Loucy (cell line): ENCODE data around the gene ACVR2A.

ENCODE experiments used
- EZH2phosphoT487 ChIP-seq: fragments of 200-600 bp; IDR thresholded peaks from 2 replicates; pipeline ENCODE4 v1.6.1; 2018; ENCODE audit warnings: antibody characterized with exemption, mild to moderate bottlenecking, moderate library complexity, borderline replicate concordance
- TF ChIP-seq, protein P1 (sequence below): fragments of 200-600 bp; sonication (generic); conservative IDR thresholded peaks from 2 replicates; pipeline ENCODE4 v1.5.1; 2014; ENCODE audit warnings: mild to moderate bottlenecking, antibody characterized with exemption, low read length

DNA sequence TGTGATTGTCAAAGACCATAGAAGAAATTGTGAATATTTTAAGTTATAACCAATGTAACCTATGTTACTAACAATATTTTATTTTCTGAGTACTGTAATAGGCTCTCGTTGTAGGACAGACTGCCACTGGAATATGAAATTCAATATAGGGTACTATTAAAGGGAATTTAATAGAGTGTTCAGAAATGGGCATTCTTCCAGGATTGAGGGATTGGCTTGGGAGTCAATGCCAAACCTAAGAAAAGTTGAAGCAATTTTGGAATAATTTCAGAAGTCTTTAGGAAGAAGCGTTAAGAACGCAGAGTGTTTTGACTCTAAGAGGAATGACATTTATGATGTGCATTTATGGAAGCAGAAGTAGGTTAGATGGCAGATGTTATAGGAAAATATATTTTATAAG, 79.0 kb downstream of the ACVR2A start:
- TF ChIP-seq, protein P1, sequence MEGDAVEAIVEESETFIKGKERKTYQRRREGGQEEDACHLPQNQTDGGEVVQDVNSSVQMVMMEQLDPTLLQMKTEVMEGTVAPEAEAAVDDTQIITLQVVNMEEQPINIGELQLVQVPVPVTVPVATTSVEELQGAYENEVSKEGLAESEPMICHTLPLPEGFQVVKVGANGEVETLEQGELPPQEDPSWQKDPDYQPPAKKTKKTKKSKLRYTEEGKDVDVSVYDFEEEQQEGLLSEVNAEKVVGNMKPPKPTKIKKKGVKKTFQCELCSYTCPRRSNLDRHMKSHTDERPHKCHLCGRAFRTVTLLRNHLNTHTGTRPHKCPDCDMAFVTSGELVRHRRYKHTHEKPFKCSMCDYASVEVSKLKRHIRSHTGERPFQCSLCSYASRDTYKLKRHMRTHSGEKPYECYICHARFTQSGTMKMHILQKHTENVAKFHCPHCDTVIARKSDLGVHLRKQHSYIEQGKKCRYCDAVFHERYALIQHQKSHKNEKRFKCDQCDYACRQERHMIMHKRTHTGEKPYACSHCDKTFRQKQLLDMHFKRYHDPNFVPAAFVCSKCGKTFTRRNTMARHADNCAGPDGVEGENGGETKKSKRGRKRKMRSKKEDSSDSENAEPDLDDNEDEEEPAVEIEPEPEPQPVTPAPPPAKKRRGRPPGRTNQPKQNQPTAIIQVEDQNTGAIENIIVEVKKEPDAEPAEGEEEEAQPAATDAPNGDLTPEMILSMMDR = no peak
- no peak for TF ChIP-seq EZH2phosphoT487
